PC-9 (cell line): ENCODE results near the gene FGFR3. TPM values are rescaled to one million over a fixed set of nuclear protein-coding genes. Genes with fewer than 3 reads are reported as not detected.

Experiments
- BruUV-seq: library from RNA; stranded (reverse); fragments of 400-500 nt; replicated peaks from 2 replicates; lab custom pipeline; 2021; lab: Mats Ljungman, UMichigan
- CTCF ChIA-PET: fragments of 300-600 bp; sonication (Branson Sonifier 250); formaldehyde crosslinking; loops from one replicate; lab custom pipeline; 2022; ENCODE audit warnings: antibody characterized with exemption; lab: Charles Lee
- POLR2A ChIA-PET: fragments of 300-600 bp; sonication (Branson Sonifier 250); formaldehyde crosslinking; loops from one replicate; lab custom pipeline; 2022; ENCODE audit warnings: antibody characterized with exemption; ENCODE audit not compliant: unreplicated experiment; lab: Charles Lee
- DNase-seq, 2 experiments: peaks; one replicate each; pipeline versions ENCODE4 v3.0.0 to v3.0.0-alpha.2; 2015 to 2022; ENCODE audit warnings: mixed read lengths in 1 of 2
- H2AFZ ChIP-seq: fragments of 200-600 bp; sonication (generic); 2 replicates; pipeline ENCODE4 v1.8.1; 2017; ENCODE audit warnings: antibody characterized with exemption
- H3F3A ChIP-seq: fragments of 200-600 bp; sonication (generic); 2 replicates; pipeline ENCODE4 v1.8.1; 2017; ENCODE audit warnings: antibody characterized with exemption, mild to moderate bottlenecking, low read depth; ENCODE audit not compliant: insufficient read depth
- H3K27ac ChIP-seq: fragments of 200-600 bp; sonication (generic); 2 replicates; pipeline ENCODE4 v1.6.1; 2016; ENCODE audit warnings: mixed run types
- H3K27me3 ChIP-seq: fragments of 200-600 bp; sonication (generic); 2 replicates; pipeline ENCODE4 v1.6.1; 2016; ENCODE audit warnings: low read depth, mixed run types; ENCODE audit not compliant: insufficient read depth
- H3K36me3 ChIP-seq: fragments of 200-600 bp; sonication (generic); 2 replicates; pipeline ENCODE4 v1.6.1; 2016; ENCODE audit warnings: low read depth, mixed run types
- H3K4me1 ChIP-seq: fragments of 200-600 bp; sonication (generic); replicated peaks from 2 replicates; pipeline ENCODE4 v1.6.1; 2016; ENCODE audit warnings: mixed run types; ENCODE audit not compliant: insufficient read depth
- H3K4me2 ChIP-seq: fragments of 200-600 bp; sonication (generic); 2 replicates; pipeline ENCODE4 v1.6.1; 2017; ENCODE audit warnings: mixed run types
- H3K4me3 ChIP-seq: fragments of 200-600 bp; sonication (generic); 2 replicates; pipeline ENCODE4 v1.6.1; 2016; ENCODE audit warnings: mixed run types
- H3K79me2 ChIP-seq: fragments of 200-600 bp; sonication (generic); 2 replicates; pipeline ENCODE4 v1.6.1; 2017; ENCODE audit warnings: low read depth, mixed run types
- H3K9me2 ChIP-seq: fragments of 200-600 bp; sonication (generic); 2 replicates; pipeline ENCODE4 v1.8.1; 2017; ENCODE audit warnings: mild to moderate bottlenecking; ENCODE audit not compliant: insufficient read depth
- H3K9me3 ChIP-seq: fragments of 200-600 bp; sonication (generic); 2 replicates; pipeline ENCODE4 v1.8.1; 2016; ENCODE audit warnings: low read depth; ENCODE audit not compliant: insufficient read depth
- H4K20me1 ChIP-seq: fragments of 200-600 bp; sonication (generic); 2 replicates; pipeline ENCODE4 v1.8.1; 2017; ENCODE audit not compliant: insufficient read depth
- CTCF ChIP-seq: fragments of 200-600 bp; sonication (generic); conservative IDR thresholded peaks from 2 replicates; pipeline ENCODE4 v1.6.1; 2017; ENCODE audit warnings: mixed run types, antibody characterized with exemption, mild to moderate bottlenecking, moderate library complexity
- EZH2 ChIP-seq: fragments of 200-600 bp; sonication (generic); IDR thresholded peaks from 2 replicates; pipeline ENCODE4 v1.8.0; 2017; ENCODE audit warnings: antibody characterized with exemption, low read depth
- intact Hi-C: fragments of 100-400 bp; cut with micrococcal nuclease; formaldehyde crosslinking; loops from one replicate; pipeline ENCODE4 v1.10.0; 2022; ENCODE audit not compliant: unreplicated experiment
- total RNA-seq: library from RNA; stranded (reverse); gene quantifications from 2 replicates; pipeline ENCODE4 v1.2.3, GENCODE V29; 2021

FGFR3 gene
- total RNA-seq, 1 experiment from 2014 or later, result 8.2 TPM

DNA sequence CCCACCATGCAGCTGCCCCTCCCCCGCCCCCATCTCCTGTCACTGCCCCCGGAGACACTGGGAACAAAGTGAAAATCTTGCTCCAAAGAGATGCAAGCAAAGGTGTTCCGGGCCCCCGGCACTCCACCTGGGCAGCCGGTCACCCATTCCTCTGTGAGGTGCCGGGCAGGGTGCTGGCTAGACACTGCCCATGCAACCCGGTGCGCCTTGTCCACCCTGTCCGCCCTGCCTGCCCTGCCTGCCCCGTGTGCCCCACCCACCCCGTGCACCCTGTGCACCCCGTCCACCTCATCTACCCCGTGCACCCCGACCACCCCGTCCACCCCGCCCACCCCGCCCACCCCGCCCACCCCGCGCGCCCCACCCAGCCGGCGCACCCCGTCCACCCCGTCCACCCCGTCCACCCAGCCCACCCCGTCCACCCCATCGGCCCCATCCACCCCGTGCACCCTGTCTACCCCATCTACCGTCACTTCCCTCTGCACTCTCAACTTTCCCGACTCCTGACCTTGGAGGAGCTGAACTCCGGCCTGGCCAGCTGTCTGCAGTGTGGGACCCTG is 31.9 kb upstream of the FGFR3 start:
- BruUV-seq, result no TSS peak
- Histone ChIP-seq H4K20me1 (no peaks in the 10 kb centered on the region), H3K36me3 (no peaks in the 10 kb centered on the region), H3K9me3 (no peaks in the 10 kb centered on the region), H3K9me2 (no peaks in the 10 kb centered on the region), H3K79me2 (no peaks in the 10 kb centered on the region), H3K27me3 (peaks cover 2% of the 10 kb centered on the region; the same call in 1 of the 2 replicates), H3K27ac (no peak overlapping the region), H3K4me2 (no peak overlapping the region), H3F3A (peaks cover 5% of the 10 kb centered on the region; the same call in 1 of the 2 replicates), H3K4me1 (peaks cover 9% of the 10 kb centered on the region), H2AFZ (no peak overlapping the region), H3K4me3 (no peak overlapping the region)
- TF ChIP-seq EZH2 (no peak), CTCF (no peak)
- intact Hi-C loops, result no loop called here
- POLR2A ChIA-PET, result no interaction called here
- DNase-seq, result no peak
- CTCF ChIA-PET, result no interaction called here

- no TSS peak for BruUV-seq
- Histone ChIP-seq H3K79me2 (no peaks in the 10 kb centered on the region), H3K27me3 (peaks cover 2% of the 10 kb centered on the region; the same call in 1 of the 2 replicates), H3K9me3 (no peaks in the 10 kb centered on the region), H3K4me2 (no peak overlapping the region), H4K20me1 (no peaks in the 10 kb centered on the region), H2AFZ (no peak overlapping the region), H3K36me3 (no peaks in the 10 kb centered on the region), H3K9me2 (no peaks in the 10 kb centered on the region), H3K27ac (no peak overlapping the region), H3F3A (peaks cover 5% of the 10 kb centered on the region; the same call in 1 of the 2 replicates), H3K4me3 (no peak overlapping the region), H3K4me1 (peaks cover 16% of the 10 kb centered on the region)
- POLR2A ChIA-PET, result no interaction called here
- intact Hi-C loops, result no loop called here
- CTCF ChIA-PET, result no interaction called here
- no peak for DNase-seq
- TF ChIP-seq EZH2 (no peak), CTCF (no peak)
Observed at GRCh38 chr4:1762264-1763010, 30.7 kb upstream of the FGFR3 start.

DNA sequence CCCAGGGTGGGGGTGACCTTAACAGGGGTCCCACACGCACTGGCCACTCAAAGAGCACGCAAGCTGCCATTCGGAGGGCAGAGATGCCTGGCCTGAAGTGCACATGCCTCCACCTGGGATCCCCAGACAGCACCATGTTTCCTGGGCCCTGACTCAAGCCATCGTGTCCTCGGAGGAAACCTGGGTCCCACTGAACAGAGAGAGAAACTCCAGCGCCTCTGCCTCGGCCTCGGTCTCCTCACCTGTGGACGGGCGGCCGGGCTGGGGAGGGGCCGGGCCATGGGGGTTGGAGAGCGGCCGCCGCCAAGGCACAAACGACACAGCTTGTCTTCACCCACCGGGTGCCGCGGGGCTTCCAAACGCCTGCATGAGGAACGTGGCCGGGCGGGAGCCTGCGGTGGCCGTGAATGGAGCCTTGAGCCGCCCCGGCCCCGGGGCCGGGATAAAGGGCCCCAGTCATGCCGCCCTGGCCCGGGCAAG is 30.0 kb upstream of the FGFR3 start:
- H3K79me2 ChIP-seq, result no peaks in the 10 kb centered on the region
- intact Hi-C loops, result no loop called here
- no peaks in the 10 kb centered on the region for H3K9me3 ChIP-seq
- H3F3A ChIP-seq, result peaks cover 2% of the 10 kb centered on the region; the same call in 1 of the 2 replicates
- H2AFZ ChIP-seq, result no peak overlapping the region
- ChIA-PET POLR2A (no interaction called here), CTCF (no interaction called here)
- no peak overlapping the region for H3K4me3 ChIP-seq
- H3K27me3 ChIP-seq, result peaks cover 2% of the 10 kb centered on the region; the same call in 1 of the 2 replicates
- H4K20me1 ChIP-seq, result no peaks in the 10 kb centered on the region
- H3K27ac ChIP-seq, result no peak overlapping the region
- no TSS peak for BruUV-seq
- no peaks in the 10 kb centered on the region for H3K36me3 ChIP-seq
- no peak for DNase-seq
- H3K4me1 ChIP-seq, result peaks cover 19% of the 10 kb centered on the region
- TF ChIP-seq CTCF, result no peak
- no peak for TF ChIP-seq EZH2
- H3K4me2 ChIP-seq, result no peak overlapping the region
- no peaks in the 10 kb centered on the region for H3K9me2 ChIP-seq
